H1 (cell line): Measurements from ENCODE around the gene SPATS2. TPM values are rescaled to one million over a fixed set of nuclear protein-coding genes. Genes with fewer than 3 reads are reported as not detected.

Experiments
- CTCF ChIA-PET: fragments of 300-600 bp; sonication (Branson Sonifier 250); formaldehyde crosslinking; loops from one replicate; lab custom pipeline; 2021; ENCODE audit not compliant: partially characterized antibody; lab: Charles Lee
- POLR2A ChIA-PET: fragments of 300-600 bp; sonication (Branson Sonifier 250); formaldehyde crosslinking; loops from one replicate; lab custom pipeline; 2021; ENCODE audit warnings: inconsistent platforms; ENCODE audit not compliant: partially characterized antibody; lab: Charles Lee
- DNase-seq, 2 experiments: peaks; one replicate each; pipeline versions ENCODE4 v3.0.0 to v3.0.0-alpha.2; 2010 to 2022; ENCODE audit warnings: low spot score in 2 of 2, low read depth in 1 of 2, mixed read lengths in 1 of 2
- FAIRE-seq: peaks from 2 replicates; lab custom pipeline; 2011; peaks lifted over from hg19 to GRCh38; lab: Jason Lieb, UNC
- H2AFZ ChIP-seq: 2 replicates; pipeline ENCODE4 v1.8.1; 2012; ENCODE audit warnings: low read length, inconsistent platforms
- H2AK5ac ChIP-seq: 2 replicates; pipeline ENCODE4 v1.6.1; 2013; ENCODE audit warnings: low read depth, low read length
- H2BK120ac ChIP-seq: replicated peaks from 2 replicates; pipeline ENCODE3; 2013; ENCODE audit warnings: low read depth, low read length, inconsistent platforms
- H2BK12ac ChIP-seq: 2 replicates; pipeline ENCODE4 v1.6.1; 2013; ENCODE audit warnings: low read depth, low read length
- H2BK15ac ChIP-seq: 2 replicates; pipeline ENCODE4 v1.6.1; 2013; ENCODE audit warnings: low read length
- H2BK20ac ChIP-seq: 2 replicates; pipeline ENCODE4 v1.6.1; 2013; ENCODE audit warnings: low read length
- H2BK5ac ChIP-seq: 2 replicates; pipeline ENCODE4 v1.6.1; 2013; ENCODE audit warnings: low read depth, low read length
- H3K14ac ChIP-seq: 2 replicates; pipeline ENCODE4 v1.6.1; 2013; ENCODE audit warnings: inconsistent platforms; ENCODE audit not compliant: insufficient read length
- H3K18ac ChIP-seq: 2 replicates; pipeline ENCODE4 v1.6.1; 2013; ENCODE audit warnings: low read length; ENCODE audit errors: extremely low read depth
- H3K23ac ChIP-seq: 2 replicates; pipeline ENCODE4 v1.6.1; 2013; ENCODE audit warnings: inconsistent platforms; ENCODE audit not compliant: insufficient read length
- H3K23me2 ChIP-seq: 2 replicates; pipeline ENCODE4 v1.6.1; 2013; ENCODE audit warnings: low read depth, low read length
- H3K27ac ChIP-seq: 2 replicates; pipeline ENCODE4 v1.6.1; 2011; ENCODE audit warnings: low read depth, low read length, inconsistent platforms
- H3K27me3 ChIP-seq, 4 experiments: replicated peaks in 1 of 4; 1 replicate in 1 of 4; 2 replicates in 3 of 4; pipeline versions ENCODE4 v1.6.1 to v1.8.1; 2011 to 2013; ENCODE audit warnings: low read length in 3 of 4, mild to moderate bottlenecking in 3 of 4, inconsistent platforms in 2 of 4, mixed read lengths in 2 of 4, moderate library complexity in 1 of 4; ENCODE audit not compliant: control insufficient read depth in 3 of 4, insufficient read depth in 3 of 4; ENCODE audit errors: extremely low read depth in 1 of 4
- H3K36me3 ChIP-seq, 4 experiments: 2 replicates each; pipeline versions ENCODE4 v1.6.1 to v1.8.1; 2011 to 2013; ENCODE audit warnings: mild to moderate bottlenecking in 4 of 4, low read length in 3 of 4, moderate library complexity in 2 of 4, control low read depth in 1 of 4, inconsistent platforms in 1 of 4; ENCODE audit not compliant: insufficient read depth in 4 of 4, control insufficient read depth in 2 of 4
- H3K4ac ChIP-seq: replicated peaks from 2 replicates; pipeline ENCODE3; 2013; ENCODE audit warnings: low read length, low read depth, mixed read lengths, inconsistent platforms; ENCODE audit not compliant: insufficient read length
- H3K4me1 ChIP-seq, 4 experiments: replicated peaks in 1 of 4; 1 replicate in 1 of 4; 2 replicates in 3 of 4; pipeline versions ENCODE4 v1.6.1 to v1.8.1; 2011 to 2013; ENCODE audit warnings: low read length in 3 of 4, inconsistent platforms in 2 of 4, mixed read lengths in 1 of 4; ENCODE audit not compliant: insufficient read depth in 4 of 4, control insufficient read depth in 3 of 4
- H3K4me2 ChIP-seq, 2 experiments: 2 replicates each; pipeline versions ENCODE4 v1.6.1 to v1.8.1; 2011 to 2013; ENCODE audit warnings: low read depth in 2 of 2, low read length in 2 of 2, control low read depth in 1 of 2, inconsistent platforms in 1 of 2, mild to moderate bottlenecking in 1 of 2; ENCODE audit not compliant: insufficient read depth in 1 of 2
- H3K4me3 ChIP-seq, 4 experiments: fragments of 200-600, 300-600 bp in 1 of 4; sonication (generic), shearing (Covaris generic), sonication (Bioruptor Twin) in 1 of 4; 2 replicates each; pipeline versions ENCODE4 v1.5.1 to v1.8.1; 2011 to 2016; ENCODE audit warnings: low read length in 4 of 4, low read depth in 3 of 4, control low read depth in 2 of 4, inconsistent platforms in 2 of 4, mild to moderate bottlenecking in 2 of 4, mixed read lengths in 1 of 4, moderate library complexity in 1 of 4; ENCODE audit not compliant: insufficient read depth in 2 of 4; ENCODE audit errors: extremely low read depth in 1 of 4
- H3K56ac ChIP-seq: replicated peaks from 2 replicates; pipeline ENCODE3; 2013; ENCODE audit warnings: low read depth, mild to moderate bottlenecking, mixed read lengths, low read length, inconsistent platforms; ENCODE audit not compliant: insufficient read length
- H3K79me1 ChIP-seq: 2 replicates; pipeline ENCODE4 v1.6.1; 2013; ENCODE audit warnings: low read depth, low read length, control low read depth
- H3K79me2 ChIP-seq, 2 experiments: 2 replicates each; pipeline versions ENCODE4 v1.6.1 to v1.8.1; 2012 to 2013; ENCODE audit warnings: low read length in 2 of 2, mild to moderate bottlenecking in 2 of 2, inconsistent platforms in 1 of 2; ENCODE audit not compliant: insufficient read depth in 2 of 2, control insufficient read depth in 1 of 2
- H3K9ac ChIP-seq, 4 experiments: replicated peaks in 1 of 4; 1 replicate in 1 of 4; 2 replicates in 3 of 4; pipeline versions ENCODE4 v1.6.1 to v1.8.1; 2011 to 2013; ENCODE audit warnings: low read depth in 3 of 4, low read length in 3 of 4, control low read depth in 2 of 4, mild to moderate bottlenecking in 2 of 4, moderate library complexity in 2 of 4, inconsistent platforms in 1 of 4; ENCODE audit errors: extremely low read depth in 1 of 4
- H3K9me3 ChIP-seq, 2 experiments: 2 replicates each; pipeline versions ENCODE4 v1.6.1 to v1.8.1; 2012 to 2013; ENCODE audit warnings: mild to moderate bottlenecking in 2 of 2, moderate library complexity in 2 of 2, control low read depth in 1 of 2, inconsistent platforms in 1 of 2, low read depth in 1 of 2, low read length in 1 of 2, mixed read lengths in 1 of 2; ENCODE audit not compliant: insufficient read depth in 2 of 2
- H4K20me1 ChIP-seq, 2 experiments: replicated peaks in 1 of 2; 2 replicates each; pipeline versions ENCODE3 to v1.8.1; 2011 to 2013; ENCODE audit warnings: inconsistent platforms in 2 of 2, low read length in 2 of 2, mild to moderate bottlenecking in 1 of 2; ENCODE audit not compliant: insufficient read depth in 2 of 2, control insufficient read depth in 1 of 2
- H4K5ac ChIP-seq: 2 replicates; pipeline ENCODE4 v1.6.1; 2013; ENCODE audit warnings: low read length, low read depth, mixed read lengths, inconsistent platforms; ENCODE audit not compliant: insufficient read length
- H4K8ac ChIP-seq: 2 replicates; pipeline ENCODE4 v1.8.0; 2013; ENCODE audit warnings: mild to moderate bottlenecking, moderate library complexity, low read length, inconsistent platforms; ENCODE audit not compliant: insufficient read depth; ENCODE audit errors: extremely low read depth
- H4K91ac ChIP-seq: replicated peaks from 2 replicates; pipeline ENCODE3; 2013; ENCODE audit warnings: low read length, mixed read lengths, inconsistent platforms; ENCODE audit not compliant: insufficient read length
- CTBP2 ChIP-seq: IDR thresholded peaks from 2 replicates; pipeline ENCODE4 v1.7.0; 2011; ENCODE audit warnings: borderline replicate concordance, mild to moderate bottlenecking, moderate library complexity, mixed read lengths, low read length; ENCODE audit not compliant: insufficient read depth, insufficient read length
- JUND ChIP-seq: IDR thresholded peaks from 2 replicates; pipeline ENCODE4 v1.6.1; 2011; ENCODE audit warnings: mild to moderate bottlenecking, improper control_type of control experiment, low read length
- KDM5A ChIP-seq: fragments of 200-600 bp; IDR thresholded peaks from 2 replicates; pipeline ENCODE4 v1.7.1; 2012; ENCODE audit warnings: mild to moderate bottlenecking, low read length, inconsistent platforms, mixed read lengths
- POLR2A ChIP-seq, 2 experiments: IDR thresholded peaks; 1 replicate in 1 of 2; 2 replicates in 1 of 2; pipeline ENCODE4 v1.6.1; 2011; ENCODE audit warnings: low read depth in 2 of 2, low read length in 2 of 2, mild to moderate bottlenecking in 2 of 2; ENCODE audit errors: control extremely low read depth in 1 of 2
- POU5F1 ChIP-seq: IDR thresholded peaks from 2 replicates; pipeline ENCODE4 v1.6.1; 2011; ENCODE audit warnings: low read depth, mild to moderate bottlenecking, low read length, moderate library complexity
- RNF2 ChIP-seq: fragments of 200-900, 300-1000 bp; sonication (generic); IDR thresholded peaks from 2 replicates; pipeline ENCODE4 v1.7.1; 2016; ENCODE audit warnings: borderline replicate concordance, low read depth, mild to moderate bottlenecking, antibody characterized with exemption, low read length; ENCODE audit not compliant: poor library complexity, severe bottlenecking; ENCODE audit errors: missing control alignments
- SIX5 ChIP-seq: IDR thresholded peaks from 2 replicates; pipeline ENCODE4 v1.6.1; 2011; ENCODE audit warnings: mild to moderate bottlenecking, low read depth, low read length
- TEAD4 ChIP-seq: IDR thresholded peaks from 2 replicates; pipeline ENCODE4 v1.6.1; 2012; ENCODE audit warnings: low read depth, low read length, inconsistent platforms, mixed read lengths
- YY1 ChIP-seq: IDR thresholded peaks from 2 replicates; pipeline ENCODE4 v1.6.1; 2011; ENCODE audit warnings: low read depth, mild to moderate bottlenecking, low read length
- WGBS, 2 experiments: shearing (Covaris generic) in 1 of 2; methylation state at CpG; one replicate each; pipeline versions ENCODE4 v1.1.6 to v1.1.7; 2013 to 2015; ENCODE audit warnings: low lambda C conversion rate in 2 of 2, mixed read lengths in 2 of 2, inconsistent platforms in 1 of 2, low coverage in 1 of 2, missing lambda C conversion rate in 1 of 2; ENCODE audit not compliant: insufficient replicate concordance in 2 of 2, insufficient coverage in 1 of 2, insufficient read length in 1 of 2; ENCODE audit errors: extremely low coverage in 1 of 2, missing lambda C conversion rate in 1 of 2; 5-methylcytosine and 5-hydroxymethylcytosine counted together
- polyA plus RNA-seq, 7 experiments: library from polyadenylated mRNA; depleted of rRNA in 3 of 7; stranded (reverse) in 5 of 7; unstranded in 2 of 7; fragments of >200 nt in 5 of 7; fragments of 200-250 nt in 2 of 7; gene quantifications; 1 replicate in 5 of 7; 2 replicates in 1 of 7; 4 replicates in 1 of 7; pipeline versions ENCODE4 v1.2.1 to v1.2.3, GENCODE V29; 2011 to 2013; ENCODE audit warnings: missing spikeins in 2 of 7, mixed read lengths in 2 of 7
- total RNA-seq: library from RNA; stranded (reverse); fragmentation: NEBNext Ultra II Directional; extraction: Animal tissue kit (Norgen Biotek cat#: 25700); gene quantifications from 2 replicates; pipeline ENCODE4 v1.2.1, GENCODE V29; 2021
- TF ChIP-seq, protein P1 (sequence below): IDR thresholded peaks from 2 replicates; pipeline ENCODE4 v1.6.1; 2011; ENCODE audit warnings: low read length, improper control_type of control experiment
- TF ChIP-seq, protein P2 (sequence below): IDR thresholded peaks from 2 replicates; pipeline ENCODE4 v1.6.1; 2011; ENCODE audit warnings: low read depth, mild to moderate bottlenecking, low read length; ENCODE audit not compliant: insufficient read depth

SPATS2 gene
- total and polyA plus RNA-seq, 2 of the 8 experiments (the other 6 are each of a cell fraction or from before 2014, with no cell fraction given): 19.2 to 24.5 TPM

DNA sequence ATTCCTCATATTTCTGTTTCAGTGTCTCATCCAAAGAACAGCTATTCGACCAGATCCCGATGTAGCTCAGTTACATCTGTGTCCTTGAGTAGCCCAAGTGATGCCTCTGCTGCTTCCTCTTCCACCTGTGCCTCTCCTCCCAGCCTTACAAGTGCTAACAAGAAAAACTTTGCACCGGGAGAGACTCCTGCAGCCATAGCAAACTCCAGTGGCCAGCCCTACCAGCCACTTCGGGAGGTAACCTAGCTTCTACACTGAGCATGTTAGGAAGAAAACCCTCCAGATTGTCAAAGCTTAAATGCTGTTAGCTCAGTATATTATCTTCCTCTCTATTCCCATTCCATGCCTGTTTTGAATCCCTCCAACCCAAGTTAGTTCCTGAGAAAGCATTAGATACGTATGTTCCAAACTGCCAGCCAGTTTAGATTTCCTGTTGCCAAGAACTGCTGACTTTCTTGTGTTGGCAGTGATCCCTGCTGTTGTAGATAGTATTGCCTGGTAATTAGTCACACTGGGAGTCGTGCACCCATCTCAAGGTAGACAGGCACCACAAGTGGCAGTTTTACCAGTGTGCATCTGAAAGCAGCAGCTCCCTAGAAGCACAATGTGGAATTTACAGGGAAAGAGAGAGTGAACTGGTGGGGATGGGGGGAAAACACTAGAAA lies 157.5 kb downstream of the SPATS2 start:
- Histone ChIP-seq H3K4me2 (no peak overlapping the region), H2AK5ac (no peak overlapping the region), H3K56ac (no peak overlapping the region), H3K36me3 (peaks cover 6 to 26% (median 12%) of the 10 kb centered on the region in 4 experiments; a peak in 6 of 8 replicates), H4K91ac (no peak overlapping the region), H3K4ac (no peak overlapping the region), H3K23ac (no peak overlapping the region), H2BK20ac (no peak overlapping the region), H3K9me3 (no peaks in the 10 kb centered on the region), H2BK120ac (no peak overlapping the region), H3K27me3 (no peaks in the 10 kb centered on the region), H3K4me3 (no peak overlapping the region), H2AFZ (no peak overlapping the region), H4K20me1 (no peaks in the 10 kb centered on the region), H3K14ac (no peak overlapping the region), H2BK5ac (no peak overlapping the region), H3K79me1 (no peaks in the 10 kb centered on the region), H2BK15ac (no peak overlapping the region), H3K27ac (no peak overlapping the region), H3K4me1 (peaks cover 0 to 3% (median 0%) of the 10 kb centered on the region in 4 experiments; a peak in 1 of 7 replicates), H2BK12ac (no peak overlapping the region), H3K18ac (no peak overlapping the region), H3K79me2 (no peaks in the 10 kb centered on the region), H4K8ac (no peak overlapping the region; the same call in 1 of the 2 replicates), H4K5ac (no peak overlapping the region), H3K23me2 (no peaks in the 10 kb centered on the region), H3K9ac (no peak overlapping the region)
- WGBS, 2 experiments: 87% methylated on average over 6 of the region's 6 CpGs; no CpG with 5 or more reads in 1 of the 2 experiments
- POLR2A ChIA-PET: no interaction called here
- CTCF ChIA-PET: interaction anchor here (1.3 to 10.7 kb wide), 5 partner anchors 11 to 177 kb away, joined by 3 to 72 read pairs (median 6); no protein-coding TSS in a partner anchor
- DNase-seq (no peak), FAIRE-seq (no peak)
- no peak for TF ChIP-seq POU5F1
- TF ChIP-seq JUND: no peak
- TF ChIP-seq RNF2: no peak
- TF ChIP-seq, protein P1, sequence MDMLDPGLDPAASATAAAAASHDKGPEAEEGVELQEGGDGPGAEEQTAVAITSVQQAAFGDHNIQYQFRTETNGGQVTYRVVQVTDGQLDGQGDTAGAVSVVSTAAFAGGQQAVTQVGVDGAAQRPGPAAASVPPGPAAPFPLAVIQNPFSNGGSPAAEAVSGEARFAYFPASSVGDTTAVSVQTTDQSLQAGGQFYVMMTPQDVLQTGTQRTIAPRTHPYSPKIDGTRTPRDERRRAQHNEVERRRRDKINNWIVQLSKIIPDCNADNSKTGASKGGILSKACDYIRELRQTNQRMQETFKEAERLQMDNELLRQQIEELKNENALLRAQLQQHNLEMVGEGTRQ: no peak
- TF ChIP-seq TEAD4: no peak
- TF ChIP-seq CTBP2: no peak
- TF ChIP-seq KDM5A: no peak
- TF ChIP-seq POLR2A (IDR thresholded peaks at IDR 0.05; ENCODE audit: control extremely low read depth in 1 of 2, low read depth in 2 of 2, low read length in 2 of 2): no peak
- TF ChIP-seq, protein P2, sequence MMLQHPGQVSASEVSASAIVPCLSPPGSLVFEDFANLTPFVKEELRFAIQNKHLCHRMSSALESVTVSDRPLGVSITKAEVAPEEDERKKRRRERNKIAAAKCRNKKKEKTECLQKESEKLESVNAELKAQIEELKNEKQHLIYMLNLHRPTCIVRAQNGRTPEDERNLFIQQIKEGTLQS: no peak
- no peak for TF ChIP-seq YY1
- no peak for TF ChIP-seq SIX5
